Stimulated activated CD4-positive, alpha-beta T cell treated with anti-CD3 and anti-CD28 coated beads, Interleukin-1b, Interleukin-23, amount 100 ng/mL, for 4 hours (primary cell): Measurements from ENCODE around the gene STX19.
A peak's percentile ranks its signal among the peaks of the same experiment; 100 is the strongest.

Source experiments
- DNase-seq, 2 donors: peaks; one replicate each; pipeline ENCODE4 v3.0.0-alpha.2; 2020; ENCODE audit warnings: low read depth in 2 of 2

Gene STX19

DNA sequence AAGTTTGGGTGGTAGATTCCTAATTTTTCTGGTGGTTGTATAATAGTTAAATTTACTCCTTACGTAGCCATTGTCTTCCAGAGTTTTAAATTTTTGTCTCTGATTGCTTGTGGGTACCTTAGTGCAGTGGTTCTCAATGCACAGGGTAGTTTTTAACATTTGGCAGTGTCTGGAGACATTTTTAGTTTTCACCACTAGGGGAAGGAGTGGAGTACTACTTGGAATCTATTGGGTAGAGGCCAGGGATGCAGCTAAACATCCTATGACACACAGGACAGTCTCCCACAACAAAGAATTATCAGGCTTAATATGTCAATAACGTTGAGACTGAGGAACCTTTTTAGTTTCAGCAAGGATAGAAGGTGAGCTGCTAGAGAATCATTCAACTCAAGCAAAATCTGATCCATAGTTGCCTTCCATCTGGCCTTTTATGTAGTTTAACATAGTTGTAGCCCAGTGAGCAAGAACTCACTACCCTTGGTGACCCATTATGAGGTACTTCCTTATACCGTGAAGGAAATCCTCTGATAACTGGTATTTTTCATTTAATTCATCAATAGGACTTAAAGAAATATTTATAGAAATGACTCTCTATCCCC, 8.6 kb upstream of the STX19 start:
- no peak for DNase-seq

DNA sequence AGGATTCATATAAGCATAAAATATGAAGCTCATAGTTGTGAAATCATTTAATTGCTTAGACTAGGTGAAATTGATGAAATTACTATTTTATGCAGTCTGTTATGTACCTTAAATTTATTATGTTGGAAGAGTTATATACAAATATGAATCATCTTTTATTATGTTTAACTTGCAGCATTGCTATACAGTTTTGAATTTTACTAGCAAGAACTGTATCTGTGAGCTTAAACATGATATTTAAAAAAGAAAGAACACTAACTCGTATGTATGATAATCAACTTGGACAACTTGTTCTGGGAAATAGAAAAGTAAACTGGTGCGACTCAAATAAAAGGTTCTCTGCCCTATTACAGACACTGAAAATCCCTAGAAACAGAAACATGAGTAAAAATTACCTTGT, 1.8 kb downstream of the STX19 start:
- DNase-seq: no peak

DNA sequence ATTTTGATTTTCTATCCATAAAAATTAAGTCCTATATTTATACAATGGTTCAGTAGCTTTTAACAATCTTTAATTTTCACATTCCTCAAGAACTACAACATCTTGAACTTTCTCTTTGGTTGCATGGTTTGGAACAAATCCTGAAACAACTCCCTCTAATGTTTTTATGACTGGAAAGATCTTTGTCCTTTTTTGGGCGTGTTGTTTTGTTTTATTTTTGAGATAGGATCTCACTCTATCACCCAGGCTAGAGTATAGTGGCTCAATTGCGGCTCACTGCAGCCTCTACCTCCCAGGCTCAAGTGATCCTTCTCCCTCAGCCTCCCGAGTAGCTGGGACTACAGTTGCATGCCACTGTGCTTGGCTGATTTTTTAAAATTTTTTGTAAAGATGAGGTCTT, 4.0 kb downstream of the STX19 start:
- DNase-seq: no peak

DNA sequence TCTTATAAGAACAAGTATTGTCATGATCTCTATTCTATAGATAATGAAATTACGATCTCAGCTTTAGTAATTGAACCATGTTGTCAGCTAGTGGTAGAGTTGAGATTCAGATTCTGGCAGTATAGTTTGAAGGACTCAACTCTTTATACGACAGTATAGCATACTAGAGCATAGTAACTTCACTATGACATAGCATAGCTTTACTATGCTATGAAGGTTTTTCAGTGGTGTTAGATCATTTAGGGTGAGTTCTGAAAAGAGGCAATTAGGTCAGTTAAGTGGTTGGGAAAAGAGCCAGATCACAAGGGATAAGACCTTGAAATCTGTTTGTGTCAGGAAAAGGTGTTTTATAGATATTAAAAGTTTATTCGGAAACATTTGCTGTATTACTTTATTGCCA, 8.1 kb downstream of the STX19 start:
- DNase-seq: no peak

DNA sequence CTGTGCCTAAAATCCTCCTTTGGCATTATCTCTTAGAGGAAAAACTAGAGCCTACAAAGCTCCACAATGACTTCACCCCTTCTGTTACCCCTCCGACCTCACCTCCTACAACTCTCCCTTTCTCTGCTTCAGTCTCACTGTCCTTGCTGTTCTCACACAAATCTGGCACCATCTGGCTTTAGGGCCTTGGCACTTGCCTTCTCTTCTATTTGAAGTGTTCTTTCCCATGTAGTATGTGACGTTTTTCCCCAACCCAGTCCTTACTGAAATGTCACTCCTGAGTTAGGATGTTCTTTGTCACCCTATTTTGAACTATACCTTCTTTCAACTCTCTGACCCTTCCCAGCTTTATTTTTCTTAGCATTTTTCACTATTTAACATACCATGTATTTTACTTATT, 8.7 kb downstream of the STX19 start:
- no peak for DNase-seq

DNA sequence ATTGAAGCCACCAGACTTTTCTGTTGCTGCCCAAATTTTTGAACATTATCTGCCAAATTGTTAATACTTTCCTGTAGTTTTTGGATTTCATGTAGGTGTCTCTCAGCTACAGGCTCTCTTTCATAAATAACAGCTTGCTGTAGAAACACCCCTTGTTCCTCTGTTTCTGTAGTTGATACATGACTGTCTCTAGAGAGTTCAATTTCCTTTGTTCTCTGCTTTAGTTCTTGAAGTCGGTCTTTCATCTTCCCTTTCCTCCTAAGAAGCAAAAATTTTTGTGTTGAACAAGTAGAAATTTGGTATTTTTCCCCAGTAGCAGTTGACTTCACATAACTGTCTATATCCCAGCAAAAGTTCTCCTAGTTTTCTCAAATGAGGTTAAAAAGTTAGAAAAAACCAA, 13.4 kb downstream of the STX19 start:
- DNase-seq: no peak

DNA sequence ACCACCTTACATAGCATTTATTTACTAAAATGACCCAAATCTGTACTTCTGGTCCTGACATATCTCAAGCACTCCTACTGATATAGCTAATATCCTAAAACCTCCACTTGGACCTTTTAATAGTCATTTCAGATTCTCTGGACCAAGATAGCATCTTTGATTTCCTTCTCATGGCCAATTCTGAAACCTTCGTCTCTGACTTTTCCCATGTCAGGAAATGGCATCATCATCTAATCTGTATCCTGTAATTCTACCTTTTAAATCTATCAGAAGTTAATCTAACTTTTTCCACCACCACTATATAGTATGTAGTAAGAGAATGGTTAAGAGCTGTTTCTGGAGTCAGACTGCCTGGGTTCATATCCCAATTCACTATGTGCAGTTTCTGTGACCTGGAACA, 16.2 kb downstream of the STX19 start:
- no peak for DNase-seq

DNA sequence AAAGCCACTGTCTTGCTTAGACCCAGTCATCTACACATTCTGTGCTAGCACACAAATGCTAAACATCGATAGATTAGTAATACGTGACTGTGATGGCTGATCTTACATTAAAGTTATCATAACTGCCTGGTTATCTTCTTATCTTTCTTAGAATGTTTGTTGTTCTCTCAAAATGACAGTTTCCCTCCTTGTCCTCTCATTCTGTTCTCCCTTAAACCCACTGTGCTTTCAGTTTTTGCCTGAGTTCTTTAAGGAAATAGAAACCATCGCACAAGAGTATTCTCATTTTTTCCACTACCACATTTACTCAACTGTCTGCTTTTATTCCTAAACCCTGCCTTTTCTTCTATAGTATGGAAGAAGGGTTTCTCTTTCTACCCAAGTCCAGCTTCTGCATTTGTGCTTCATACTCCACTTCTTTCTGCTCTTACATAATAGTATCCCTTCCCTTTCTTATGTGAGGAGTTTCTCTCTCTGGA, 17.1 kb downstream of the STX19 start:
- no peak for DNase-seq

DNA sequence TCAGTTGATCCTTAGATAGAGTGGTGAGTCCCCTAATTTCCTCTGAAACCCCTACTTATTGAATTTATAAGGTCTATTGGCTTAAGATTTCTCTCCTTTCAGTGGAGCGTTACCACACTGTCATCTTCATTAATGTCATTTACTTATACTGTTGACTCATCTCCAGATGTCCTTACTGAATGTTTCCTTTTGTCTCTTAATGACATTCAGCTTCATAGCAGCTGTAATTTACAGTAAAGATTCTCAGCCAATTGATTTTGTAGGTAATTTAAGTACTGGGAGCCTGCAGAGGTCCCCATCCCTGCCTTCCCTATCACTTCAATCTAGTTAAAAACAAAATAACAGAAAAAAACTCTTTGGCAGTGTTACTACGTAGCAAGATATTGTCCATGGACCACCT, 18.8 kb downstream of the STX19 start:
- no peak for DNase-seq

DNA sequence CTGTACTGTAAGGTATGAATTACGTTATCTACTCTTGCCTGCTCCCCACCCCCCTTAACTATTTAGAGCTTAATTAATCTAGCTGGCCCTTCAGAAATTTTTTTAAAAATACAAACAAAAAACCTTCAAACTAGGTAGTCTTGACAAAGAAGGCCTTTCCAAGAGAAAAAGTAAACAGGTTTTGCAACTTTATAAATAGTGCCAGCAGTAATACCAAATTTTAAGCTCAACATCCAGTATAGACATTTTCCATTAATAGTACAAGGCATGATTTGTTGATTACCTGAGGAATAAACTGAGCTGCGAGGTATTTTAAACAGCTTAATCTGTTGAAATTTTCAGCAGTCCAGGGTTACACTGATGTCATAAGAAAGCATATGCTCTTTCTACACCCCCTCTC, 20.1 kb downstream of the STX19 start:
- DNase-seq: no peak

DNA sequence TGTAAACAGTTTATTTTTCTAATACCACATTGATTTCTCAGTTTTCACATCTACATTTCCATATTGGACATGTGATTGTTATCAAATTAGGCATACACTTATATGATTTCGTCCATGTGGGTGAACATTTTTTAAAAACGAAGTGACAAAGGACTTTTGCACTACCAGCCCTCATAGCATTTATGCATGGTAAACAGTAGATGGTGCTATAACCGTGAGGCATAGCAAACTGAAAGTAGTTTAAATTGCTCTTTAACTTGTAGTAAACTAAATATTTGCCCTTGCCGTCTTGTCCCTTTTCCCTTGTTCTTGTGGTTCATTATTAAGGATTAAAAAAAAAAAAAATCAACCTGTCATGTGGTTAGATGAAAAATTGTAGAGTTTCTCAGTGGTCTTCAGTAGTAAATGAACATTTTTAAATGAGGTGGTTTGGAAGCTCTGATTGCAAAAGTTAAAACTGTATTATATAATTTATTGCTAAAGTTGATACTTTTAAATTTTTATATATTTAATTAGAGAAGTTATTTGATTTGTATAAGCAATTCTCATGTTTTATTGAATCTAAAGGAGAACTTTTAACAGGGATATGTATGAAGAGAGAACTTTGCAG, 24.0 kb downstream of the STX19 start:
- DNase-seq: peak in 1 of 2 donors; percentile 9

DNA sequence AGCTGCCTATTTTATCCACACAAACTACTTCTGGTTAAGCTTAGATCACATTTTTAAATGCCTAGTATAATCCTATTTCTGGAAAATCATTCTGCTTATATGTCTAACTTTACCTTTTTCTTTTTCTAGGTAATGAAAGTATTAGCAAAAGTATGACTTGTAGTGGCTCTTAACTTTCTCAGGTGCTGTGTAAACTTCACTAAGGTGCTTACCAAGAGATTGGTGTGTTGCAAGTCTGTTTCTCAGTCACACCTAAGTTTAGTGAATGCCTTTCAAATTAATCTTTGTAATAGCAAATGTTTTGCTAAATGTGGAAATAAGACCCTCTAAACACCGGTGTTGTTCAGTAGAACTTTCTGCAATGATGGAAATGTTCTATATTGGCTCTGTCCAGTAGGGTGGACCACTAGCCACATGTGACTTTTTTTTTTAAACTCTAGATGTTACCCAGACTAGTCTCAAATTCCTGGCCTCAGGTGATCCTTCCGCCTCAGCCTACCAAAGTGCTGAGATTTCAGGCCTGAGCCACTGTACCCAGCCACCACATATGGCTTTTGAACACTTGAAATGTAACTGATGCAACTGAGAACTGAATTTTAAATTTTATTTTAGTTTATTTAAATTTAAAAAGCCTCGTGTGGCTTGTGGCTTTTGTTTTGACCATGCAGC, 26.4 kb downstream of the STX19 start:
- DNase-seq: no peak

DNA sequence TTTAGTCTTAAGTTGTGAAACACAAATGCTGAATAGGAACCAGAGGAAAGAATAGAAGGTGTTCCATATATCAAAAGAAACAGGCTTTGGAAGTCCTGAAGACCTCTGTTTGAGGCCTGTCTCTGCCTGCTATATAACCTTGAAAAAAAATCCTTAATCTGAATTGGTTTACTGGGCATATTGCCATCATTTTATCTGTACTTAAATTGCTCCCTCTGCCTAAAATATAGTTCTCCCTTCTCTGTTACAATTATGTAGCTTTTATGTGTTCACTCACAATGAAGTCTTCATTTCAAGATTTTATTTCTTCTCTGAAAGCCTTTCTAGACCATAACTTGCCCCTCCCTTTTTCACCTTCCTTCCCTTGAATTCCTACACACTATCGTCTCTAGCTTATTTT, 27.2 kb downstream of the STX19 start:
- no peak for DNase-seq

DNA sequence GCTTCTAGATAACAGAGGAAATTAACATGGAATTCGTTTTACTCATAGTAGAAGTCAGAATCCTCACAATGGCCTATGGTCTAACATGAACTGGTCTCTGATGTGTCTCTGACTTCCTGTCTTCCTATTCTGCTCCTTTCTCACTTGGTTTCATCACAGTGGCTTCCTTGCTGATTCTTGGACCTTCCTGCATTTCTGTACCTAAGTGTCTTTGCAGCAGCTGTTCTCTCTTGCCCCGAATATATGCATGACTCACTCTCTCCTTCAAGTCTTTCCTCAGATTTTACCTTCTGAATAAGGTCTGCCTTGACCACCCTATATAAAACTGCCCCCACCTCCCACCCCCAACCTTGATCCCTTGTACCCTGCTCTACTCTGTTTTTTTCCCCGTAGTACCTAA, 34.3 kb downstream of the STX19 start:
- DNase-seq: no peak

DNA sequence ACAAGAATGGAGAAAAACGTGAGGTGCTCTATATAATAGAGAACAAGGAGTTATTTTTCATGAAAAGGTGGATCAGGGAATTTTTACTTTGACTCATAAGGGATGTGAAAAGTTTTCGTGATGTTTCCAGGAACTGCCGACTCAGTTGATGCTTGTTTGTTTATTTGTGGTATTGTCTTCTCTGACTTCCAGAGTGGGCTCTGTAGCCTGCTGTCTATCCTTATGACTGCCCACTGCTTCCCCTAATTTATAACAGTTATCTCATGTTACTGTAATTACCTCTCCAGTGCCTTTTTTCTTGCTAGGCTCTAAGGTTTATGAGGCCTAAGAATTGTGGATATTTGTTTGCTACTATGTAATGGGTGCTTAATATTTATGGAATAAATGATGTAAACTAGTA, 36.2 kb downstream of the STX19 start:
- no peak for DNase-seq

DNA sequence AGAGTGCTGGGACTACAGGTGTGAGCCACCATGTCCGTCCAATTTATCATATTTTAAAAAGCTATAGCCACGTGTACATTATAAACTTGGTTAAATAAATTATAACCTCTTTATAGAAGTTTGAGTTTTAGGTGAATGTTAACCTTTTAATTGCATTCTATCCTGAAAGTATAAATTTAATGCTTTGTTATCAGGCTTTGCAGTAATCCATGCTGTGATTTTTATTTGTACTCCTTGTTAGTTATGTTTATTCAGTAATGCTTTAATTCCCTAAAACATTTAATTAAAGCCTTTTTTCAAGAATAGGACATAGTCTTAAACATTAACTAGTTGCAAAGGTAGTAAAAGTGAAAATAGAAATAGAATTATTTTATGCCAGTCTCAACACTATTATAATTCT, 36.8 kb downstream of the STX19 start:
- DNase-seq: no peak

DNA sequence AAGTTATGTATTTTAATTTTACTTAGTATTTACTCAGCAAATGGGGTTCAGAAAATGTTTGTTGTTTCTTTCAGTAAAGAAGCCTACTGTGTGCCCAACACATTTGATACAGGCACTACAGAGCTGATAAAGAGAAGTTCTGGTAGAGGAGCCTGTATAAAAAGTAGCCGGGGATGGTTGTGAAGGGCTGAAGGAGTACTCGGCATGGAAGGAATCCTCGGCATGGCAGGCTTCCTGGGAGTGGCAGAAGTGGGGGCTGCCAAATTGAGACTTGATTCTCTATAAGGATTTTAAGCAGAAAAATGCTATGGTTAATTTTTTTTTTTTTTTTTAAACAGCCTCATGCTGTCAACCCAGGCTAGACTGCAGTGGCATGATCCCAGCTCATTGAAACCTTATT, 39.2 kb downstream of the STX19 start:
- DNase-seq: no peak

DNA sequence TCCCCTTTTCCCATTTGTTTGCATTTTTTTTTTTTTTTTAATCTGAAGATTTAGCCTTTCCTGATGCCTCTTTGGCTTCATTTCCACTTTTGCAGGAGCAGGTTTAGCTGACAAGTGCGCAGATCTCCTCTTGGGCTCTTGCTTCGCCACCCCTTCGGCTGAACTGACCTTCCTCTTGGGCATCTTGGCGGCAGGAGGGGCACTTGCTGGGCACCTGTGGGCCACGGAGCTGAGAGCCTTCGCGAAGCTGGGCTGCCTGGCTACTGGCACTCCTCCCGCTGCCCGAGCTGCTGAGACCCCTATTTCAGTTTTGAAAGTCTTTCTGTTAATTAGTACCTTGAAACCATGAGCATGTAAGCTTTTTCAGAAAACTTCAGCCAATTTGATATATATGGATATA, 39.6 kb downstream of the STX19 start:
- no peak for DNase-seq

DNA sequence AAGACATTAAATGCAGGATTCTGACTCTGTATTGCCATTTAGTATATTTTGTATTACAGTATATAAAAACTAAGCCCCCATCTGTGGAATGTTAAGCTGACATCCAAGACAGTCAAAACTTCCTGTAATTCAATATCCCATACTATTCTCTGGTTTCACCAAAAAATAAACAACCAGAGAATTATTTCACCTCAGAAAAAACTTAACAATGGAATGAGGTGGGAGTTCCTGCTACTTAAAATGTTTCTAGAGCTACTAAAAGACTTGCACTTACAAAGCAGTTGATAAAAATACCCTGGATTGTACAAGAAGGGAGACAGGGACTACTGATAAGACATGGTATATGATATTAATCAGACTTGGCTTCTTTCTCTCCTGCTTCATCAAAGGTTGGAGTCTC, 40.1 kb downstream of the STX19 start:
- DNase-seq: no peak

DNA sequence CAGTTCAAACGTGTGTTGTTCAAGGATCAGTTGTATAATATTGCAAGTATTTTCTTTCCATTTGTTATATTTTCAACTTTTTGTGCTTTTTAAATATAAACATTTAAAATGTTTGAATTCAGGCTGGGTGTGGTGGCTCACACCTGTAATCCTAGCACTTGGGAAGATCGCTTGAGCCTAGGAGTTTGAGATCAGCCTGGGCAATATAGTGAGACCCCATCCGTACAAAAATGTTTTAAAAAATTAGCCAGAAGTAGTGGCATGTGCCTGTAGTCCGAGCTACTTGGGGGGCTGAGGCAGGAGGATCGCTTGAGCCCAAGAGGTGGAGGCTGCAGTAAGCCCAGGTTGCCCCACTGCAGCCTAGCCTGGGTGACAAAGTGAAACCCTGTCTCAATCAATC, 43.8 kb downstream of the STX19 start:
- no peak for DNase-seq

DNA sequence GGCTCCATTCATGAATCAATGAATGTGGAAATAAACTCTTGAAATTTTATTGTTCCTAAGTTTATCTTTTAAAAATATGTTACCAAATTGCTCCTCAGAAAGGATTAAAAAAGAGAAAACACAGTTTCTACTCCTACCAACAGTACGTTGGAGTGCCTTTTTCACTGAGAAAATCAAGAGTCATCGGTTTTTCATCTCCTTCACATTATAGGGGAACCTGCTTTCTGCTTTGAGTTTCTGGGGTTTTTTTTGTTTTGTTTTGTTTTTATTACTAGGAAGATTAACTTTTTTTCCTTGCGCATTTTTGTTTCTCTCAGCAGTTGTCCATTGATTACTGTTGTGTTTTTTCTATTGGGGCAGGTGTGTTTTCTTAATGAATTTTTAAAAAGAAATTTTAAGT, 45.0 kb downstream of the STX19 start:
- no peak for DNase-seq

DNA sequence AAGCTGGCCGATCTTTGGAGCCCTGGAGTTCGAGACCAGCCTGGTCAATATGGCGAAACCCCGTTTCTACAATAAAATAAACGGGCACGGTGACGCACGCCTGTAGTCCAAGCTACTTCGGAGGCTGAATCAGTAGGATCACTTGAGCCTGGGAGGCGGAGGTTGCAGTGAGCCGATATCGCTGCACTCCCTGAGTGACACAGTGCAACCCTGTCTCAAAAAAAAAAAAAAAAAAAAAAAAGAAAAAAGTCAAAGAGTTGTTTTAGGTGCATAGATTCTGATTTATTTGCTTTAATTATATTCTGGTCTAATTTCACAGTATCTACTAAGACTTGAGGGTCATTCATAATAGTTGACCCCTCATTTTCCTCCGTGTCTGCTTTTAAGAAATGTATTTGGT, 46.7 kb downstream of the STX19 start:
- no peak for DNase-seq

DNA sequence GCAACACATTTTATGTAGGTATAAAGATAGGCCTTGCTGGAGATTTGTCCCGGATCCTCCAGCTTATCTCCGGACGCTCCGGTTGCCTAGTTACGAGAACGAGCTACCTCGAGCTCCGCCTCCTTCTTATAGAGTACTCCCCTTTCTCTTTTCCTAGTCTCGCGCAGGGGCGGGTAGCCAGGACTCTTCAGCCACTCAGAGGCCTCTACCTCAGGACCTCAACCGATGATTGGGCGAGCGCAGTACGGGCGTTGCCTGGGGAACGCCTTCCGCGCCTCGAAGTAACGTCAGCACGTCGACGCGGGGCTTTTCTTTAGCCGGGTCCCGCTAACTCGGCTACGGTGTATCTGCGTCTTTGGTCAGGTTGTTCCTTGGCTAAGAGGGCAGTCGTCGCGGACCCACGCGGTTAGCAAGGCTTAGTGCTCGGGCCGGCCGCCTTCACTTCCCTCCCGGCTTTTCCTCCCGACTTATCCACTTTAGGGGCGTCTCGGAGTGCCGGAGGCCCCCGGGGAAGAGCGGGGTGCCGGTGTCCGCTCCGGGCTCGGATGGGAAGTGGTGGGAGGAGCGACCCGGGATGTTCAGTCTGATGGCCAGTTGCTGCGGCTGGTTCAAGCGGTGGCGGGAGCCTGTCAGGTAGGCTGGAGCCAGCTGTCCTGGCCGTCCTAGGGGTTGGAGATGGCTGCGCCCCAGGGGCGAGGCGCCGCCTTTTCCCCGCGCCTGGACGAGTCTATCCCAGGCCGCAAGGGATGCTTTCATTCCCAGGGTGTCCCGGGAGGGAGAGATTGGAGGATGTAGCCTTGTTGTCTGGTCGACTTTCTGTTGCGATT, 48.3 kb downstream of the STX19 start, which contains the start of gene ARL13B:
ARL13B (plus strand) TSS at position 306 of the 827 bp plus-strand sequence; CDS start at position 575, 269 bp downstream.
- peak; percentile 83 to 86 for DNase-seq
